Astrocyte of the cerebellum (primary cell): ENCODE data around the gene PHF12.

Source experiments
- DNase-seq: peaks from one replicate; pipeline ENCODE4 v3.0.0-alpha.2; 2011; ENCODE audit warnings: low read depth
- H3K4me3 ChIP-seq: 2 replicates; pipeline ENCODE4 v1.5.1; 2011; ENCODE audit warnings: mild to moderate bottlenecking, low read depth, low read length, moderate library complexity
- in situ Hi-C: cut with HindIII; loops from 2 replicates; pipeline ENCODE4 v1.10.0; 2017; ENCODE audit warnings: low sequenced_read_pairs
- TF ChIP-seq, protein P1 (sequence below): IDR thresholded peaks from 2 replicates; pipeline ENCODE4 v1.5.1; 2012; ENCODE audit warnings: low read length, low read depth, moderate library complexity, mild to moderate bottlenecking; ENCODE audit errors: missing control alignments

PHF12 gene

DNA sequence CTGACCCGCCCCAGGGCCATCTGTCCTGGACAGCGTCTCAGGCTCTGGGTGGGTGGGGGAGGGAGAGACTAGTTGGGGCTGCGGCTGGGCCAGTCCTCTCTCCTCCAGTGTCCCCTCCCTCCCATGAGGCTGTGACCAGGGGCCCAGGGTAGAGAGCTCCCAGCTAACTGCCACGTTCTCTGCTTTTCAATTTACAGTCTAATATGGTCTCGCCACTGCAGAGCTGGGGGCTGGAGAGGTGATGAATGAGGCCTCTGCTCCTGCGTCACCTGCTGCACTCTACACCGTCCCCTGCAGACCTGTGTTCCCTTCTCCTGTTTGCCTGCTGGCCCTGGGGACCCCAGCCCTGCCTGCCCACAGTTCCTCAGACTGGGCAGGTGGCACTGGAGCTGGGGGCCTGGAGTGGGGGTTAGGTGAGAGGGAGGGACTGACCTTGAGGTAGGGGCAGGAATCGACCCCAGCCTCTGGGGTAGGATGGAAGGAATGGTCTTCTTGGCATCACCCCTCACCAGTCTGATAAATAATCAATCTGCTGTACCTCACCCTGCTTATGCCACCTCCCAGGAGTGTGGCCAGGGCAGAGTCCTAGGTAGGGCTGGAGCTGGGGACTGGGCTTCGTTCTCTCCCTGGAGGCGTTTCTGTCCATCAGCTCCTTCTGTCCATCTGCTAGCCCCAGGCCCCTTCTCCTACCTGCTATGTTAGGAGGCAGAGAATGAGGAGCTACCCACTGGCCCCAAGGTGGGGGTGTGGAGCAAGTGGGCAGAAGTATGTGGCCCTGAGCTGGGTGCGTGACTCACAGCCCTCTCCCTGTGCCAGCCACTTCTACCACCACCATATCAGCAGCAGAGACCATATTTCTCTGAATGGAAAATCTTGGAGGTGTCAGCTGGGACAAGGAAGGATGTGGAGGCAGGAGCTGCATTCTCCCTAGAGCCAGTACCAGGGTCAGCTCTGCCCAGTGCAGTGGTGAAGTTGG is 41.6 kb upstream of the PHF12 start:
- in situ Hi-C loops, result no loop called here

DNA sequence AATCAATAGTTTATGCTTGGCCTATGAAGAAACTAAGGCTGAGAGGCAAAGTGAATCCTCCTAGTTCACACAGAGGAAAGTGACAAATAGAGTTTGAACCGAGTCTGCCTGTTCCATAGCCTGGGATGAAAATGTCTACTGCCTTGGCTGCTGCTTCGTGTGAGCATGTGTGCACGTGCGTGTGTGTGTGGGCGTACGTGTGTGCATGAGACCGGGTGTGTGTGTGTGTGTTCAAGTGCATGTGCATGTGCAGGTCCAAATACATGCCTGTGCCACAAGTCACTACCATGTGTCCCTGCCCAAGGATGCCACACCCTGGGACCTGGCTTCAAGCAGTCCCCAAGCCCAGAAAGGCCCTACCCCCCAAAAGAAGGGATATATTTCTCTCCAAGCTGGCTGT is 40.9 kb upstream of the PHF12 start:
- no peak overlapping the region for H3K4me3 ChIP-seq
- in situ Hi-C loops, result no loop called here
- no peak for DNase-seq
- TF ChIP-seq, protein P1, sequence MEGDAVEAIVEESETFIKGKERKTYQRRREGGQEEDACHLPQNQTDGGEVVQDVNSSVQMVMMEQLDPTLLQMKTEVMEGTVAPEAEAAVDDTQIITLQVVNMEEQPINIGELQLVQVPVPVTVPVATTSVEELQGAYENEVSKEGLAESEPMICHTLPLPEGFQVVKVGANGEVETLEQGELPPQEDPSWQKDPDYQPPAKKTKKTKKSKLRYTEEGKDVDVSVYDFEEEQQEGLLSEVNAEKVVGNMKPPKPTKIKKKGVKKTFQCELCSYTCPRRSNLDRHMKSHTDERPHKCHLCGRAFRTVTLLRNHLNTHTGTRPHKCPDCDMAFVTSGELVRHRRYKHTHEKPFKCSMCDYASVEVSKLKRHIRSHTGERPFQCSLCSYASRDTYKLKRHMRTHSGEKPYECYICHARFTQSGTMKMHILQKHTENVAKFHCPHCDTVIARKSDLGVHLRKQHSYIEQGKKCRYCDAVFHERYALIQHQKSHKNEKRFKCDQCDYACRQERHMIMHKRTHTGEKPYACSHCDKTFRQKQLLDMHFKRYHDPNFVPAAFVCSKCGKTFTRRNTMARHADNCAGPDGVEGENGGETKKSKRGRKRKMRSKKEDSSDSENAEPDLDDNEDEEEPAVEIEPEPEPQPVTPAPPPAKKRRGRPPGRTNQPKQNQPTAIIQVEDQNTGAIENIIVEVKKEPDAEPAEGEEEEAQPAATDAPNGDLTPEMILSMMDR, result no peak

More for the DNA sequence above, 41.6 kb upstream of the PHF12 start:
- H3K4me3 ChIP-seq, result no peak overlapping the region
- DNase-seq, result no peak
- TF ChIP-seq, protein P1, result no peak

DNA sequence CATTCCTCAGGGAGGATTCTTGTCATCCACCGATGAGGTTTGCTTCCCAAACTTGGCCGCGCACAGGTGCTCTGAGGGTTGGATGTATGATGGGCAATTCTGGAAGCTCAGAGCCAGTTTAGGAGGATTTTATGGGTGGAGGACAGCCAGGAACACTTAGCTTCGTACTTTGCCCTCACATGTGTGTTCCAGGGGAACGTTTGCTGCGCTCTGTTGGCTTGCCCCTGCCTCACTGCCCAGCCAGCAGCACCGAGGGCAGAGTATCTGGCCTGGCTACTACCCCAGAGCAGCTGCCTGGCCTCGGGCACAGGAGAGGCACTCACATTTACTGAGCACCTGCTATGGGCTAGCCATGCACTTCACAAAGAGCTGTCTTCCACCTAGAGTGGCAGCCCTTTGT is 40.5 kb upstream of the PHF12 start:
- TF ChIP-seq, protein P1, result no peak
- H3K4me3 ChIP-seq, result no peak overlapping the region
- no peak for DNase-seq
- in situ Hi-C loops, result no loop called here

DNA sequence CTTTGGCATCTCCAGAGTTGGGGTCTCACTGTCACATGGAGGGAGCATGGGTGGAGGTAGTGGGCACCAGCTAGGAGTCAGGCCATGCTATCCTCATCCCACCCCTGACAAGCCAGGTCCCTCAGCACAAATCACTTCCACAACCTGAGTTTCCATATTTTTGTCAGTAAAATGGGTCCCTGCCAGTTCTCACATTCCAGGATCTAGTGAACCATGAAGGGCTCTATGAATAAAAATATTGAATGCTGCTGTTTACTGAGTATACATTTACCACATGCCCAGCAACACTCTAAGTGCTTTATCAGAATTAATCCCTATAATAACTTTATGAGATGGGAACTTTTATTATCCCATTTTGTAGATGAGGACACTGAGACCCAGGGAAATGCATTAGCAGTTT is 37.7 kb upstream of the PHF12 start:
- in situ Hi-C loops, result no loop called here
- no peak for DNase-seq
- TF ChIP-seq, protein P1, result no peak
- no peak overlapping the region for H3K4me3 ChIP-seq

DNA sequence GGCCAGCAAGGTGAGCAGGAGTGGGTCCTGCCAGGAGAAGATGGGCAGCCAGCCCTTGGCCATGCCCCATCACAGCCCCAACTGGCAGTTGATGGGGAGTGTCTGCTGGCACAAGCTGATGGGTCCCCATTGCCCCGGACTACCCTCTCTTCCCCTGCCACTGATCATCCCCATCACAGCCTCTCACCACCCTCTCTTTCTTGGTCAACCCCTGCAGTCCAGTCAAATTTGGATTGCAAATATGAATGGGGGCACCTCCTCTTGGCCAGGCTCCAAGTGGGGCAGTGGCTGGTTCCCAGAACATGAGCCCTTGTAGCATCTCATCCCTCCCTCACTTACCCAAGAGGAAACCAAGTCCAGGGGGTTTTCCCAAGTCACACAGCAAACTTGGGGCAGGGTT is 37.2 kb upstream of the PHF12 start:
- H3K4me3 ChIP-seq, result no peak overlapping the region
- TF ChIP-seq, protein P1, result no peak
- in situ Hi-C loops, result no loop called here
- no peak for DNase-seq

DNA sequence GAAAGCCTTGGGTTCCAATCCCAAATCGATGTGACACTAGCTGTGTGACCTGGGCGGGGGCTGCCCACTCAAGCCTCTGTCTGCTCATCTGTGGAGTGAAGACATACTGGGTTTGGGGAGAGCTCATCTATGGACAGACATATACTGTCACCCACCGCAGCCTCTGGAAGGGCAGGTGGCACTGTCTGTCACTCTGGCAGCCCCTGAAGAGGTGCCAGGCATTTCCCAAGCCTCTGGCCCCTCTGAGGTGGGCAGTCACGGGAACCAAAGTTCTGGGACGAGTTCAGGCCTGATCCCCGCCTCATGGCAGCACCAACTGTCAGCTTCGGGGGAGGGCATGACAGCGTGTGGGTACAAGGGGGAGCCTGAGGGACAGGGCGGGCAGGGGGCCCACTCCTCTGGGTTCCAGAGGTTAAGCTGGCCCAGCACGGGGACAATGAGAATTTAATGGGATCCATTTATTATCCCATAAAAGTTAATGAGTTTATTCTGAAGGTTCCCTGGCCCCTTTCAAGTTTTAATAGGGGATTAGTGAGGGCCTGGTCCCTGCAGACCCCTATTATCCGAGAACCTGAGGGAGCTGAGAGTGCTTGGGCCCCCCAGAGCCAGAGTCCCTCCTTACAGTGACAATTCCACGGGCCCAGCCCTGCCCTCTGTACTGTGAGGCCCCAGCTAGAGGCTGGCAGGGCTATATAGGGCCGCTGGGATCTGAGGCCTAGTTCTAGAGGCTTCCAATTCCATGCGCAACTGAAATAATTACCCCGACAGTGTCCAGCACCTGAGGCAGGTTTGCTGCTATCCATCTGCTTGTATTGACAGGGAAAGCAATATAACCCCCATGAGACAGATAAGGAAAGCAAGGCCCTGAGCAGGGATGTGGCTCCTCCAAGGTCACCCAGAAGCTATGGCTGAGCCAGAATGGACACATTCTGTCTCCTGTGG is 35.7 kb upstream of the PHF12 start:
- TF ChIP-seq, protein P1, result no peak
- in situ Hi-C loops, result no loop called here
- no peak for DNase-seq
- no peak overlapping the region for H3K4me3 ChIP-seq
